HFFc6 (cell line): Measurements from ENCODE around the gene PITX3. TPM values are rescaled to one million over a fixed set of nuclear protein-coding genes. Genes with fewer than 3 reads are reported as not detected.

Experiments
- DNase-seq: peaks from one replicate; pipeline ENCODE4 v3.0.0-alpha.2; 2018
- H3K27ac Mint-ChIP-seq: 2 replicates; pipeline ENCODE4 v1.8.0; 2020; ENCODE audit warnings: mild to moderate bottlenecking, mixed read lengths
- H3K27me3 Mint-ChIP-seq: 2 replicates; pipeline ENCODE4 v1.8.0; 2021; ENCODE audit warnings: mild to moderate bottlenecking, moderate library complexity, mixed read lengths; ENCODE audit not compliant: insufficient read depth
- H3K36me3 Mint-ChIP-seq: 2 replicates; pipeline ENCODE4 v1.8.0; 2021; ENCODE audit warnings: low read depth, mixed read lengths
- H3K4me1 Mint-ChIP-seq: 2 replicates; pipeline ENCODE4 v1.8.0; 2020; ENCODE audit warnings: low read depth, mixed read lengths
- H3K4me3 Mint-ChIP-seq: 2 replicates; pipeline ENCODE4 v1.8.0; 2020; ENCODE audit warnings: mild to moderate bottlenecking, moderate library complexity, mixed read lengths
- H3K9me3 Mint-ChIP-seq: 2 replicates; pipeline ENCODE4 v1.8.0; 2020; ENCODE audit warnings: mild to moderate bottlenecking, mixed read lengths
- long read RNA-seq: library from polyadenylated mRNA; unstranded; transcript quantifications from one replicate; pipeline ENCODE4 v2.0.0, GENCODE V29; 2019
- total RNA-seq, 6 experiments: library from RNA; stranded (reverse); fragmentation: NEBNext Ultra II Directional; extraction: Animal tissue kit (Norgen Biotek cat#: 25700); gene quantifications; 2 replicates in 1 of 6; 3 replicates in 5 of 6; pipeline ENCODE4 v1.2.3, GENCODE V29; 2021
- TF ChIP-seq, protein P1 (sequence below): fragments of 200-600 bp; sonication (generic); IDR thresholded peaks from 2 replicates; pipeline ENCODE4 v1.5.0; 2021; ENCODE audit warnings: antibody characterized with exemption, mild to moderate bottlenecking

Gene PITX3
- under 1 TPM in 1 of 6 experiments, not detected in 5; 0.14 TPM for total RNA-seq
- long read RNA-seq, partial matches to known transcripts, result 0 of 1 reads
- long read RNA-seq, other reads (novel, unspliced or antisense), result 0 of 1 reads

DNA sequence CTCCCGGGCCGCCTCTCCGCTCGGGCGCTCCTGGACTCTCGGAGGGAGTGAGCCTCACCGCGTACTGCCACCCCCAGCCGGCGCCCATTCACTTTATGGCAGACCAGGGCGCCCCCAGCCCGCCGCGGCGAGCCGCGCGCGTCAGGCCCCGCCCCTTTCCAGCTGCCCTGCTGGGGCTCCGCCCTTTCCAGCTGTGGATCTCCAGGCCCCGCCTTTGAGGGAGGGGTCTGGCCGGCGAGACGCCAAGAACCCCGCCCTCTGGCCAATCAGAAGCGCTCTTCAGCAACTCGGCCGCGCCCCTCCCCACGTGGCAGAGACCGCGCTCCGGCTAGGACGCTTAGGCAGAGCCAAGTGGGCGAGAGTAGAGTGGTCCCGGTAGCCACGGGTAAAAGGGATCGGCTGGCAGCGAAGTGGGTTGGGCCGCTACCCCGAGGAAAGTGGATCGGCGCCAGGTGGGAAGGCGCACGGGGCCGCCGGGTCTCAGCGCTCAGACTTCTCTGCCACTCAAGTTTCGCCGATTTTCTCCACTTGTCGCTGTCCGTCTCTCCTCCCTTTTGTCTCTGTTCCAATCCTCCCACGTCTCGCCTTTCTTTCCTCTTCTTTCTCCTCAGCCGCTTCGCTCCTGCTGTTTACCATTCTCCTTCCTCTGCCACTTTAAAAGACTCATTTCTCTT is at the start of gene PITX3:
Gene PITX3, minus strand, starts transcription at position 69 of the 674 bp plus-strand sequence. CDS start 9,432 bp downstream, outside the sequence.
- peaks cover 5% of the 10 kb centered on the region; the same call in 1 of the 2 replicates for H3K36me3 Mint-ChIP-seq
- H3K9me3 Mint-ChIP-seq, result no peaks in the 10 kb centered on the region
- DNase-seq, result peak; percentile 54
- TF ChIP-seq, protein P1, sequence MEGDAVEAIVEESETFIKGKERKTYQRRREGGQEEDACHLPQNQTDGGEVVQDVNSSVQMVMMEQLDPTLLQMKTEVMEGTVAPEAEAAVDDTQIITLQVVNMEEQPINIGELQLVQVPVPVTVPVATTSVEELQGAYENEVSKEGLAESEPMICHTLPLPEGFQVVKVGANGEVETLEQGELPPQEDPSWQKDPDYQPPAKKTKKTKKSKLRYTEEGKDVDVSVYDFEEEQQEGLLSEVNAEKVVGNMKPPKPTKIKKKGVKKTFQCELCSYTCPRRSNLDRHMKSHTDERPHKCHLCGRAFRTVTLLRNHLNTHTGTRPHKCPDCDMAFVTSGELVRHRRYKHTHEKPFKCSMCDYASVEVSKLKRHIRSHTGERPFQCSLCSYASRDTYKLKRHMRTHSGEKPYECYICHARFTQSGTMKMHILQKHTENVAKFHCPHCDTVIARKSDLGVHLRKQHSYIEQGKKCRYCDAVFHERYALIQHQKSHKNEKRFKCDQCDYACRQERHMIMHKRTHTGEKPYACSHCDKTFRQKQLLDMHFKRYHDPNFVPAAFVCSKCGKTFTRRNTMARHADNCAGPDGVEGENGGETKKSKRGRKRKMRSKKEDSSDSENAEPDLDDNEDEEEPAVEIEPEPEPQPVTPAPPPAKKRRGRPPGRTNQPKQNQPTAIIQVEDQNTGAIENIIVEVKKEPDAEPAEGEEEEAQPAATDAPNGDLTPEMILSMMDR, result no peak
- H3K4me3 Mint-ChIP-seq, result peak within 1 kb of the TSS; percentile 85
- H3K4me1 Mint-ChIP-seq, result peaks cover 51% of the 10 kb centered on the region
- H3K27ac Mint-ChIP-seq, result peak within 1 kb of the TSS; percentile 68
- H3K27me3 Mint-ChIP-seq, result peaks cover 13% of the 10 kb centered on the region

DNA sequence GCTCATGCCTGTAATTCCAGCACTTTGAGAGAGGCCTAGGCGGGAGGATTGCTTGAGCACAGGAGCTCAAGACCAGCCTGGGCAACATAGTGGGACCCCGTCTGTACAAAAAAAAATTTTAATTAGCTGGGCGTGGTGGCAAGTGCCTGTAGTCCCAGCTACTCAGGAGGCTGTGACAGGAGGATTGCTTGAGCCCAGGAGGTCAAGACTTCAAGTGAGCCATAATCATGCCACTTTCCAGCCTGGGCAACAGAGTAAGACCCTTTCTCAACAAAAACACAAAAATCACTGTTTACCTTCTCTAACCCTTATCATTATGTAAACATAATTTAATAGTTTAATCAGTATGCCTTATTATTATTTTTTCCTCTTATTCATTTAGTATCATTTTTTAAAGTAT is 48.5 kb upstream of the PITX3 start:
- Mint-ChIP-seq H3K36me3 (peaks cover 9% of the 10 kb centered on the region), H3K27ac (no peak overlapping the region), H3K4me1 (peaks cover 38% of the 10 kb centered on the region), H3K9me3 (no peaks in the 10 kb centered on the region), H3K4me3 (no peak overlapping the region), H3K27me3 (no peaks in the 10 kb centered on the region)
- TF ChIP-seq, protein P1, result no peak
- DNase-seq, result no peak

DNA sequence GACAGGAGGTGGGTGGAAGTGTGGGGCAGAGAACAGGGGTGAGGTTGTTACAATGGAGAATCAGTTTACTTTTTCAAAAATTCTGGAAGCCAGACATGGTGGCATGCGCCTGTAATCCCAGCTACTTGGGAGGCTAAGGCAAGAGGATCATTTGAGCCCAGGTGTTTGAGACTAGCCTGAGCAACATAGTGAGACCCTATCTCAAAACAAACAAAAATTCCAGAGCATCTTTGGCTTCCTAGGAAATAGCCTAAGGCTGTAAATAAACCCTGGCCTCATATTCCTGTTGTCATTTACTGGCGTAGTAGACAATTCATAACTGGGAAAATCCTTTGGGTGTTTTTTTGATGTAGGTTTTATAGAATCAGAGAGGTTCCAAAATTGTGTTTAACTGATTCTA is 48.0 kb upstream of the PITX3 start:
- H3K36me3 Mint-ChIP-seq, result peaks cover 9% of the 10 kb centered on the region
- no peak overlapping the region for H3K4me3 Mint-ChIP-seq
- H3K27me3 Mint-ChIP-seq, result no peaks in the 10 kb centered on the region
- no peak for DNase-seq
- no peaks in the 10 kb centered on the region for H3K9me3 Mint-ChIP-seq
- H3K4me1 Mint-ChIP-seq, result peaks cover 38% of the 10 kb centered on the region
- TF ChIP-seq, protein P1, result no peak
- no peak overlapping the region for H3K27ac Mint-ChIP-seq

DNA sequence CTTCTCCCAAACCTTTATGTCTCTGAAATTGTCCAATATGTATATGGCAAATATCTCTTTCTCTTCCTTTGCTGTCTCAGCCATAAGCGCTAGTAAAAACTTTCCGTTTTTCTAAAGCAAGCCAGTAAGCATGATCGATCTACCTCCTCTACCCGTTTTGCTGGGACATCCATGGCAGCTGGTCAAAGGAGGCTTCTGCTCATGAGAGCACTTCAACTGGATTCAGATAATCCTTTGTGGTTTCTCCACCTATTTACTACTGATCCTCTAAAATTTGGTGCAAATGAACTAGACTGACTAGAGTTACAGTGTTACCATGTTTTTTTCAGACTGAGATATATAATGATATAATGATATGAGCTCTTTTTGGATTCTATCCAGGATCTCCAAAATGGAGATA is 46.7 kb upstream of the PITX3 start:
- Mint-ChIP-seq H3K4me1 (peaks cover 38% of the 10 kb centered on the region), H3K4me3 (no peak overlapping the region), H3K9me3 (no peaks in the 10 kb centered on the region), H3K27ac (no peak overlapping the region), H3K27me3 (no peaks in the 10 kb centered on the region), H3K36me3 (peaks cover 9% of the 10 kb centered on the region)
- TF ChIP-seq, protein P1, result no peak
- no peak for DNase-seq

DNA sequence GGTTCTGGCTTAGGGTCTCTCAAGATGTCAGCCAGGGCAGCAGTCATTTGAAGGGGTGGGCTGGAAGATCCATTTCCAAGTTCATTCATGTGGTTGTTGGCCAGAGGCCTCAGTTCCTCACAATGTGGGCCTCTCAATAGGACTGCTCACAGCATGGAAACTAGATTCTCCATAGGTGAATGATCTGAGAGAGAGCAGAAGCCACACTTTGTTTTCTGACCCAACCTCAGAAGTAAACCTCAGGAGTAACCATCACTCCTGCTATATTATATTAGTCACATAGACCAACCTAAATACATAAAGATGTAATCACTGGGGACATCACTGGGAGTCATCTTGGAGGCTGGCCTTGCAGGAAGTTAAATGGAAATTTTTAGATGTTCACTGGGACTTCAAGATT is 46.2 kb upstream of the PITX3 start:
- no peaks in the 10 kb centered on the region for H3K27me3 Mint-ChIP-seq
- no peak for DNase-seq
- TF ChIP-seq, protein P1, result no peak
- H3K9me3 Mint-ChIP-seq, result no peaks in the 10 kb centered on the region
- peak overlapping the region; percentile 60 for H3K27ac Mint-ChIP-seq
- H3K4me1 Mint-ChIP-seq, result peaks cover 38% of the 10 kb centered on the region
- peaks cover 9% of the 10 kb centered on the region for H3K36me3 Mint-ChIP-seq
- no peak overlapping the region for H3K4me3 Mint-ChIP-seq
